HG03439 (cell line): ENCODE data around the gene PARP4.
"Not testable (repeated sequence)": the region's sequence is repeated elsewhere in the genome, so short reads cannot be mapped to it uniquely, and the experiment has no call there.

ENCODE experiments used
- ATAC-seq: cut with Tn5 transposase; IDR thresholded peaks from one replicate; pipeline ENCODE4 v1.9.1; 2021; ENCODE audit warnings: mild to moderate bottlenecking, moderate library complexity; ENCODE audit not compliant: unreplicated experiment

The PARP4 gene

DNA sequence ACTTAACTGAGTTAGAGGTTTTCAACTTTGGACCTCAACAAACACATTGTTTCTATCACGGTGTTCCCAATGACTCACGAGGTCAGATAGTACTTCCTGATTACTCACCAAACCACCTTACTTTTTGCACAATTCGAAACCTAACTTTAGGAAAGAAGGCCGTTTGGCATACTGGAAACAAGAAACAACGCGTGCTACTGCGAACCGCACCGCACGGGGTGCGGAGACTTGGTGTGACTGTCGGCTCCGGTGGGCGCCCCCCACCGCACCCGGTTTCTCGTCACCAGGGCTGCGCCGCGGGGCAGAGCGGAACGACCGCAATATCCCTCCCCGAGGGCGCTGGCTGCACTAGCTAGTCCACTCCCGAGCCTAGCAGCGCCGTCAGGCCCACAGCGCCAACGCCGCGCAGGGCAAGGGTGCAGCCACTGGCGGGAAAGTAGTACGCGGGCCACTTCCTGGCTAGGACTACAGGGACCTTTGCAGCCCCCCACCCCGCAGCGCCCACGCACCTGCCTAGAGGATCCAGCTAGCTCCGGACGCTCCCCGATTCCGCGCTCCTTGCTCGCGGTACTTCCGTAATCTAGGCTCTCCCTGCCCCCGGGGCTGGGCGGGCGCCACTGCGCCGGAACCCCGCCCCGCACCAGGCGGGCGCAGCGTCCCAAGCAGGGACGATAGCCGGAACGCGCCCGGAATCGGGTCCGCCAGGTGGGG, at the start of gene PARP4:
Gene PARP4, minus strand, starts transcription at position 582 of the 711 bp plus-strand sequence. CDS start 9,002 bp downstream, outside the sequence.
- ATAC-seq: peak; percentile 67

DNA sequence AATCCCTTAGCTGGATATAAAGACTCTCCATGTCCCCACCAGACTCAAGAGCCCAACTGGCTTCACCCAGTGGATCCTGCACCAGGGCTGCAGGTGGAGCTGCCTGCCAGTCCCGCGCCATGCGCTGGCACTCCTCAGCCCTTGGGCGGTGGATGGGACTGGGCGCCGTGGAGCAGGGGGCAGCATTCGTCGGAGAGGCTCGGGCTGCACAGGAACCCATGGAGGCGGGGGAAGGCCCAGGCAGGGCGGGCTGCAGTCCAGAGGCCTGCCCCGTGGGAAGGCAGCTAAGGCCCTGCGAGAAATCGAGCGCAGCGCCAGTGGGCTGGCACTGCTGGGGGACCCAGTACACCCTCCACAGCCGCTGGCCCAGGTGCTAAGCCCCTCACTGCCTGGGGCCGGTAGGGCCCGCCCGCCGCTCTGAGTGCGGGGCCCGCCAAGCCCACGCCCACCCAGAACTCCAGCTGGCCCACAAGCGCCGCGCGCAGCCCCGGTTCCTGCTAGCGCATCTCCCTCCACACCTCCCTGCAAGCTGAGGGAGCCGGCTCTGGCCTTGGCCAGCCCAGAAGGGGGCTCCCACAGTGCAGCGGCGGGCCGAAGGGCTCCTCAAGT, 48.1 kb upstream of the PARP4 start:
- ATAC-seq: not testable (repeated sequence)

DNA sequence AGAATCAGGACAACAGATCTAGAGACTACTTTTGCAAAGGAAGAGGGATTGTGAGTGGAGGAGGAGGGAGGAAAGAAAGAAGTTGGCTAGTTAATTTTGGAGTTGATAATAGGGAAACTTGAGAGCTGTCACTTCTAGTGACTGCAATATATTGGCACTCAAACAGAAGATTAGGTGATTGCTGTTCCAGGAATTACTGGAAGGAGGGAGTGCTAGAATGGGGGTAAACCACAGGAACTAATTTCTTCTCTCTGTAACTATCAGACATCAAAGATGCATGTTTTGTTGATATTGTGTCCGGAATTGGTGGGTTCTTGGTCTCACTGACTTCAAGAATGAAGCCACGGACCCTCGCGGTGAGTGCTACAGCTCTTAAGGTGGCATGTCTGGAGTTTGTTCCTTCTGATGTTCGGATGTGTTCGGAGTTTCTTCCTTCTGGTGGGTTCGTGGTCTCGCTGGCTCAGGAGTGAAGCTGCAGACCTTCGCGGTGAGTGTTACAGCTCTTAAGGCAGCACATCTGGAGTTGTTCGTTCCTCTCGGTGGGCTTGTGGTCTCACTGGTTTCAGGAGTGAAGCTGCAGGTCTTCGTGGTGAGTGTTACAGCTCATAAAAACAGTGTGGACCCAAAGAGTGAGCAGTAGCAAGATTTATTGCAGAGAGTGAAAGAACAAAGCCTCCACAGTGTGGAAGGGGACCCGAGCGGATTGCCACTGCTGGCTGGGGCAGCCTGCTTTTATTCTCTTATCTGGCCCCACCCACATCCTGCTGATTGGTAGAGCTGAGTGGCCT, 47.0 kb upstream of the PARP4 start:
- ATAC-seq: not testable (repeated sequence)

DNA sequence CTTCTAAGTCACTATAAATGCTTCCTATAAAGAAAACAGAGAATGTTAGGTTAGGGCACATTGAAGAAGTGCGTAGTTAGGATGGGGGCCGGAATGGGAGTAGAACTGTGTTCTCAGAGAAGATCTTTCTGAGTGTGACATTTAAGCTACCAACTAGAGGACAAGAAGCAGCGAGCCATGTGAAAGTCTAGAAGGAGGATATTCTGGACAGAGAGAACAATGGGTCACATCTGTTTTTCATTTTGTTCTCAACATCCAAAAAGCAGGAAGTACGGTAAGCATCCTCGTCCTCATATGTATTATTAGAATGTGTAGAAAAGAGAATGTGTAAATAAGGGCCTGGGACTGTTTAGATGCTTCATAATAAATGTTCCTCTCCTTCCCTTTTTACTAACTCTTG, 44.5 kb upstream of the PARP4 start:
- no peak for ATAC-seq

DNA sequence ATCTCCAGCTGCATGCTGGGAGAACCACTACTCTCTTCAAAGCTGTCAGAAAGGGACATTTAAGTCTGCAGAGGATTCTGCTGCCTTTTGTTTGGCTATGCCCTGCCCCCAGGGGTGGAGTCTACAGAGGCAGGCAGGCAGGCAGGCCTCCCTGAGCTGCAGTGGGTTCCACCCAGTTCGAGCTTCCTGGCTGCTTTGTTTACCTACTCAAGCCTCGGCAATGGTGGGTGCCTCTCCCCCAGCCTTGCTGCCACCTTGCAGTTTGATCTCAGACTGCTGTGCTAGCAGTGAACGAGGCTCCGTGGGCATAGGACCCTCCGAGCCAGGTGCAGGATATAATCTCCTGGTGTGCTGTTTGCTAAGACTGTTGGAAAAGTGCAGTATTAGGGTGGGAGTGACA, 41.3 kb upstream of the PARP4 start:
- ATAC-seq: not testable (repeated sequence)

DNA sequence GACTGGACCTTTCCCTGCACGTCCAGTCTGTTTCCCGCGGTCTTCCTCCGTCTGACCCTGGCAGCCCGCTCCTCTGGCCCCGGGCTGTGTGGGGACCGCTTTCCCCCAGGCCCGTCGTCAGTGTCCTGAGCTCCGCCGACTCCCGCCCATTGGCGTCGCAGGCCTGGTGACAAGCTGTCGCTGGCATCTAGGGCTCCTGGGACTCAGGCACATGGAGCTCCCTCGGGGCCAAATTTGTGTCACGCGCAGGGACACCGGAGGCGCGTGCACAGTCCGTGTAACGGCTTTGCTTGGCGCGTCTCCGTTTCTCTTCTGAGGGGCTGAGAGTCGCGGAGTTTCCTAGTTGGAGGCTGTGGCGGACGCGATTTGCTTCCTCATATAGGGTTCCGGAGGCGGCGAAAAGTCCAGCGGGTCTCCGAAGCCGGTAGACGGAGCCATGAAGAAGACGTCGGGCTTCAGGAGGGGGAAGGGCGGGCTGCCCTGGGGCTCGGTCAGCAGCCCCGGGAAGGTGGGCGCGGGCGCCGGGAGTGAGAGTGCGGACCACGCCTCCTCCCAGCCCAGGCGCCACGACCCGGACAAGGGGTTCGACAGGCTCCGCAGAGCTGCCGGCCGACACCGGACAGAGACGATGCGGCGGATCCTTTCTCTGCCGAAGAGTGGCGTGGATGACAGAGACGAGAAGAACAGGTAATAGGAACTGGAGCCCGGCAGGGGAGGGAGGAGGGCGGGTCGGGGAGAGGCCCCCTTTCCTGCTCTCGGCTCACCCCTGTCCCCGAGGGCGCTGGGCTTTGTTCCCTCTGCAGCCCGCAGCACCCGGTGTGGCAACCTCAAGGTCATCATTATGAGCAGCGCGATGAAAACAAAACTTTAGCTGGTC, 29.1 kb upstream of the PARP4 start:
- not testable (repeated sequence) for ATAC-seq

DNA sequence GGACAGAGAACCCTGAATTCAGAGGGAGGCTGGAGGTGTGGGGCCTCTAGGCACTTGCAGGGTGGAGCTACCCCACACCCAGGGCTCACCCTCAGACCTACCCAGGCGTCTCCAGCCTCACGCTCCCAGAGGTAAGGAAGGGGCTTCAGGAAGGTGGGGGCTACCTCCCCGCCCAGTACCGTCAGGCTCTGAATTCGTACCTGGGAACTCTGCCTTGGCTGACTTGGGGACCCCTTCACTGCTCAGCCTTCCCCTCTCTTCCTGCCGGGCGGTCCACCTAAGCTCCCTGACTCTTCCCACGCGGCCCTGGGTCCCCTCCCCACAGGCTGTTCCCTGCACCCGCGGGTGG, 28.5 kb upstream of the PARP4 start:
- no peak for ATAC-seq

DNA sequence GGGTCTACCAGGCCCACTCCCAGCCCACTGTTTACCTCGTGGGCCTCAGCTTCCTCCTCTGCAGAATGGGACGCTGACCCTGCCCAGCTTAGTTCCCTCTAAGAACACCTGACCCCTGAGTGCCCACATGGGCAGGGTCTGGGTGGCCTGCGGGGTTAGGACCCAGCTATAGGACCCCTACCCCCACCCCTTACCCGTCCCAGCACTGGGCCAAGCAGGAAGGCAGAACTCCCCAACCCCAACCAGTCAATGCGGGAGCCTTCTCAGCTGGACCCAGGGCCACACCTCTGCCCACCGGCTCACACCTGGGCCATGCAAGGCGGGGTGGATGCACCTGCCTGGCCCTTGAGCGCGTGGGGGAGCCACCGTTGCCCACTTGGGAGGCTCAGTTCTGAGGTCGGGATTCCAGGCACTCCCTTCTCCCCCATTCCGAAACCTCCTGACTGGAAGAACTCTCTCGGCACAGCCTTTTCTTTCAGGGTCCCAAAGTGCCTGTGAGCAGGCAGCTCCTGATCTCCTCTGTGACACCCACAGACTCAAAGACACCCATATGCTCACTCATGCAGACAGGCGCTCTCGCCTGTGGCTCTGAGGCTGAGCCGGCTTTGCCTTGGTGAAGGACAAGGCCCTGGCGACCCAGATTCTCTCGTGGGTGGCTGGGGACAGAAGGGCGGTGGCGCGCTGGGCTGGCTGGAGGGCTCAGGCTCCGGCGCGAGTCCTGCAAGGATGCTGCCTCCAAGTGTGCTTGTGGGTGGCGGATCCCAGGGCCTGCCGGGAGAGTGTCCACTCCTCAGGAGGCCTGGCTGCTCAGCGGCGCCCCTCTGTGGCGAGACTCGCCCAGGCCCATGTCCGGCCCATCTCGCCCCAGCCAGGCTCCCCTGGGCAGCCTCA, 27.9 kb upstream of the PARP4 start:
- ATAC-seq: no peak

DNA sequence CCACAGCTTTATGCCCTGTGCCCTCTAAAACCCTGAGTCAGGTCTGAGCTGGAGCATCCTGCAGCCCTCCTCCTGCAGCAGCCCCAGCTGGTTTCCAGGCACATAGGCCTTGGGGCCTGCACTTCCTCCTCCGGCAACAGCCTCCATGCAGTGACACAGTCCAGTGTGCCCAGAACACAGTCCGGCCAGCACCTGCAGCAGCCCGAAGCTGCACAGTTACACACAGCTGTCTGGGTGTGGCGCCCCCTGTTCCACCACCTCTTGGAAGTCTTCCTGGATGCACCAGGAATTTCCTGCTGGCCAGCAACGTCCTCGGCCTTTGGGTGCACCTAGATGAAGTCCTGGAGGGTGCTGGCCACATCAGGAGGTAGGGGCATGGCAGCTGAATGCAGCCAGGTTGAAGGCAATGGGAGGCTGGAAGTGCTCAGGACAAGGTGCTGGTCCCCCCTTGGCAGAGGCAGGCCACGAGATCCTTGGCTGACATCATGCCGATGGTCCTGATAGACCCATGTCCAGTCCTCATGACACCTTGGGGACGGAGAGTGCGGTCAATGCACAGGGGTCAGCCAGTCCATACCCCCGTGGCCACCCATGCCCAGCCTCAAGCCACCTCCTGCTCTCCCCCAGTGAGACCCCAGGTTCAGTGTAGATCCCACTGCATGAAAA, 27.1 kb upstream of the PARP4 start:
- no peak for ATAC-seq

DNA sequence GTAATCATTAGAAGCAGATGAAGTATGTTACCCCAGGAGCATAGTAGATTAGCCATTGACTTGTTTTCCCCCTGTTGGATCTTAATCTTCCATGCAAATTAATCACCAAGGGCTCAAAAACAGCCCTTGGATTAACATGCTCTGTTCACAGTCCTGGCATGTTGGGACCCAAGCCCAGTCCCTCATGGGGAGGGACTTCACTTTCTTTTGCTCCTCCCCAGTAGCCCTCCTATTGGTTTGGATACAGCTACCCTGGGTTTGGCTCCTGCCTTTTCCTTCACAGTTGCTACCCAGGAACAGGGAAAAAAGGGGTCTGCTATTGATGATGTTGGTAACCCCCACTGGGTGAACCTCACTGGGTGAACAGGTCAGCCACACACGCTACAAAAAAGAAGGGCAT, 16.9 kb upstream of the PARP4 start:
- ATAC-seq: no peak

DNA sequence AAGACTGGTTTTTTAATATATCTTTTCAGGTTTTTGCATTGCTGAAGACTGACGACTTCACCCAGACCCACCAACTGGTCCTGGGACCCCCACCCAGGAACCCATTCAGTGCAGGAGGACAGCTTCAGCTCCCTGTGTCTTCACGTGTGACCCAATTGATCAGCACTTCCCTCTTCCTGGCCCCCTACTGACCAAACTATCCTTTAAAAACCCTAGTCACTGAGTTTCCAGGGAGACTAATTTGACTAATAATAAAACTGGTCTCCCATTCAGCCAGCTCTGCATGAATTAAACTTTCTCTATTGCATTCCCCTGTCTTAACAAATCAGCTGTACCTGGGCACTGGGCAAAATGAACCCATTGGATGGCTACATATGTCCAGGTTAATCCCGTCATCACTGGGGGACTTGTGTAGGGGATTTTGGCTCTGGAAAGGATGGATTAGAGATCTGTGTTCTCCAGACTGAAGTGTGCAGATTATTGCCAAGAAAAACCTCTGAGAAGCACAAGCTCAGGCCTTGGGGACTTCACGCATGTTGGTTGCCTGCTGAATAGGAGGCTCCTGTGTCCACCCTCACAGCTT, 16.3 kb upstream of the PARP4 start:
- ATAC-seq: no peak

DNA sequence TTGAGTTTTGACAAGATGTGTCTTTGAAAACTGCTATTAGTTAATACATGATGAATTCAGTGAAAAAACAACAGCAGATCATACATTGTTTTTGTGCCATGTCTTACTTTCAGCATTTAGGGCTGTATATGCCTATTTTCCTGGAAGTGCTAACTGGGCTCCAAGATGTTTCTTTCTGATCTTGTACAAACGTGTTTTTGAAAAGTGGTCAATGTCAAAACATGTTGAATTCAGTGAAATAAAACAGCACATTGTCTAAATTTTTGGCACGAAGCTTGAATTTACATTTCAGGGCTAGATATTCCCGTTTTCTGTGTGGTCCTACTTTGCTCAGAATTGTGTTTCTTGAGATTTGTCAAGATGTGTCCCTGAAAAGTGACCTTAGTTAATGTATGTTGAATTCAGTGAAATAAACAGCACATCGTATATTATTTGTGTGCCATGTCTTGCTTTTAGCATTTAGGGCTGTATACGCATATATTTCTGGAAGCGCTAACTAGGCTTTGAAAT, 14.7 kb upstream of the PARP4 start:
- ATAC-seq: no peak

DNA sequence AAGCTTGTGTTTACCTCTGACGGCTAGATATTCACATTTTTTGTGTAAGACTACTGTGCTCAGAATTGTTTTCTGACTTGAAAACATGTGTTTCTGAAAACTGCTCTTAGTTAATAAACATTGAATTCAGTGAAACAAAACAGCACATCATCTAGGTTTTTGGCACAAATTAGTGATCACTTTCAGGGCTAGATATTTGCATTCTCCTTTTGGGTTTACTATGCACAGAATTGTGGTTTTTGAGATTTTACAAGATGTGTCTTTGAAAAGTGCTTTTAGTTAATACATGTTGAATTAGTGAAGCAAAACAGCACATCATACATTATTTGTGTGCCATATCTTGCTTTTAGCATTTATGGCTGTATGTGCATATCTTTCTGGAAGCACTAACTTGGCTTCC, 8.2 kb upstream of the PARP4 start:
- ATAC-seq: no peak

DNA sequence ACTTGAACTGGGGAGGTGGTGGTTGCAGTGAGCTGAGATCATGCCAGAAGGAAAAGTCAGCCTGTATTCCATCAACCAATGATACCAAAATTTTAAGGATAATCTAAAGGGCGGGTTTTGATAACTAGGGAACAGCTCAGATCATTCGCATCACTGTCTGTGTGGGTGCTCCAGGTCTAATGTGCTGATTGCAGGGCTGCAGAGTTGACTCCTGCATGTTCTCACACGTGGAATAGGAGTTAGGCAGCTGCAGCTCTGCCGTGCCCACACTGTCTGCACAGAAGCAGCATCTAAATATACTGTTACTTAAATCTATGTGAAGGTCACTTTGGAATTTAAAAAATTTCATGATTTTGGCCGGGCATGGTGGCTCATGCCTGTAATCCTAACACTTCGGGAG, 4.3 kb upstream of the PARP4 start:
- no peak for ATAC-seq

DNA sequence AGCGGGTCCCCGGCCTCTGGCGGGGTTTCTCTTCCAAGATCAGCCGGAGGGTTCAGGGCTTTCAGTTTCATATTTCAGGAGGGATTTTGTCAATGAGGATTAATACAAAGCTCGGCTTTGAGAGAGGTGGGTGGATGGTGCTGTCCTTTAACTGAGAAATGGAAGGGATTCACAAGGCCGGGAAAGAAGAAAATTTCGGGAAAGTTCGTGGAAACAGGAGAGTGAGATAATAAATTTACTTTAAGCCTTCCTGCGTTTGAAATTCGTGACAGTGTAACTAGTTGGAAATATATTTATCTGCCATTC, 283 bp upstream of the PARP4 start:
- no peak for ATAC-seq

DNA sequence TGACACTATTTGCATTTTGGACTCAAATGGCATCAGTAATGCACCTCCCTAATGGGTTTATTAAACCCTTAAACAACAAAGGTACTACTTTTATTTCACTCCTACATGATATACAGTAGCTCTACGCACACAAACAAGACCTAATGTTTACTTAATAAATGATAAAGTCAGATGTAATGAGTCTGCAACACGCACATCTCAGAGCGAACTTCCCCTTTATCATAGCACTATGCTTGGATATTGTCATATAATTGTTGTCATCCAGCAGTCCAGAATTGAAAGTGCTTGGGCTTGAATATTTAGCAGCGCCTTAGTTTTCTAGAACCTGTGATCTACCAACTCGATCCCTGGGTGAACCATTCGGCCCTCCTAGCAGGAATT, 772 bp downstream of the PARP4 start:
- peak; percentile 5 for ATAC-seq

DNA sequence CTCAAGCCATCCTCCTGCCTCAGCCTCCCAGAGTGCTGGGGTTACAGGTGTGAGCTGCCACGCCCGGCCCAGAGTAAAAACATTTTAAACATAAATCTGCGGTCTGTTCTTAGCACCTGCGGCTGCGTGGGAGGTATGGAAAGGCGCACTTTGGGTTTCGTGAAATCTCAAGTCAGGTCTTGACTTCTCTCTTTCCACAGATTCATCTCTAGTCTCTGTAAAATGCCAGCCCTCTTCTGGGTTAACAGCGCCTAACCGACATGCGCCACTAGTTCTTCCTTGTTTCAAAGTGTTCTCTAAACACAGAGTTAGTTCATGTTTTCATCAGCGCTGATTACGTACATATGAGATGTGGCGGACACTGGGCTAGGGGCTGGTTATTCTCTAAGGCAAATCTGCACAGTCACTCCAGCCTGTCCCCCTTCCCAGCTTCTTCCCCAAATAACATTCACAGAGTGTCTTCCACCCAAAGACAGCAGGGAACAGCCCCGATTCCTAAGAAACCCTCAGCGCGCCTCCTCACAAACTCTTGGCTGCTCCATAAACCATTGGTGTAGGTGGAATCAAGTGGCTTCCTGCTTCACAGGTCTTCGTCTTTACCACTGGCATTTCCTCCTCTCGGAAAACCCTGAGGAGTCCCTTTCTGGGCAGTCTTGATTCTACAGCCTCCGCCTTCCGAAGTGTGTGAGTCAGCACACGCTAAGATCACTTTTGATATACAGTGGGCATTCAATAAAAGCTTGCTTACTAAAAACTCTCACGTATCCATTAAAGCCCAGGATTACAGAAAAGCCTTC, 1.4 kb downstream of the PARP4 start:
- peak; percentile 60 for ATAC-seq

DNA sequence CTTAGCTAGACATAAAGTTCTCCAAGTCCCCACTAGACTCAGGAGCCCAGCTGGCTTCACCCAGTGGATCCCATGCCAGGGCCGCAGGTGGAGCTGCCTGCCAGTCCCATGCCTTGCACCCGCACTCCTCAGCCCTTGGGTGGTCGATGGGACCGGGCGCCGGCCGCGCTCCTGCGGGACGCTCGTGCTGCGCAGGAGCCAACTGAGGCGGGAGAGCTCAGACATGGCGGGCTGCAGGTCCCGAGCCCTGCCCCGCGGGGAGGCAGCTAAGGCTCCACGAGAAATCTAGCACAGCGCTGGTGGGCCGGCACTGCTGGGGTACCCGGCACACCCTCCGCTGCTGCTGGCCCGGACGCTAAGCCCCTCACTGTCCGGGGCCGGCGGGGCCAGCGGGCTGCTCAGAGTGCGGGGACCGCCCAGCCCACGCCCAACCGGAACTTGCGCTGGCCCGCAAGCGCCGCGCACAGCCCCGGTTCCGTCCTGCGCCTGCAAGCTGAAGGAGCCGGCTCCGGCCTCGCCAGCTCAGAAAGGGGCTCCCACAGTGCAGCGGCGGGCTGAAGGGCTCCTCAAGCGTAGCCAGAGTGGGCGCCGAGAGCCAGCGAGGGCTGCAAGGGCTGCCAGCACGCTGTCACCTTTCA, 5.8 kb downstream of the PARP4 start:
- ATAC-seq: no peak
